NCI-H2029 treated with DMSO at 0.1 percent for 48 hours (cell line): ENCODE measurements around the gene ASB4.
A peak's percentile ranks its signal among the peaks of the same experiment; 100 is the strongest.
"Not testable (repeated sequence)": the region's sequence is repeated elsewhere in the genome, so short reads cannot be mapped to it uniquely, and the experiment has no call there.

Experiments
- DNase-seq: peaks from one replicate; lab custom pipeline; 2025; lab: John Stamatoyannopoulos, UW

ASB4 gene, protein sequence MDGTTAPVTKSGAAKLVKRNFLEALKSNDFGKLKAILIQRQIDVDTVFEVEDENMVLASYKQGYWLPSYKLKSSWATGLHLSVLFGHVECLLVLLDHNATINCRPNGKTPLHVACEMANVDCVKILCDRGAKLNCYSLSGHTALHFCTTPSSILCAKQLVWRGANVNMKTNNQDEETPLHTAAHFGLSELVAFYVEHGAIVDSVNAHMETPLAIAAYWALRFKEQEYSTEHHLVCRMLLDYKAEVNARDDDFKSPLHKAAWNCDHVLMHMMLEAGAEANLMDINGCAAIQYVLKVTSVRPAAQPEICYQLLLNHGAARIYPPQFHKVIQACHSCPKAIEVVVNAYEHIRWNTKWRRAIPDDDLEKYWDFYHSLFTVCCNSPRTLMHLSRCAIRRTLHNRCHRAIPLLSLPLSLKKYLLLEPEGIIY

DNA sequence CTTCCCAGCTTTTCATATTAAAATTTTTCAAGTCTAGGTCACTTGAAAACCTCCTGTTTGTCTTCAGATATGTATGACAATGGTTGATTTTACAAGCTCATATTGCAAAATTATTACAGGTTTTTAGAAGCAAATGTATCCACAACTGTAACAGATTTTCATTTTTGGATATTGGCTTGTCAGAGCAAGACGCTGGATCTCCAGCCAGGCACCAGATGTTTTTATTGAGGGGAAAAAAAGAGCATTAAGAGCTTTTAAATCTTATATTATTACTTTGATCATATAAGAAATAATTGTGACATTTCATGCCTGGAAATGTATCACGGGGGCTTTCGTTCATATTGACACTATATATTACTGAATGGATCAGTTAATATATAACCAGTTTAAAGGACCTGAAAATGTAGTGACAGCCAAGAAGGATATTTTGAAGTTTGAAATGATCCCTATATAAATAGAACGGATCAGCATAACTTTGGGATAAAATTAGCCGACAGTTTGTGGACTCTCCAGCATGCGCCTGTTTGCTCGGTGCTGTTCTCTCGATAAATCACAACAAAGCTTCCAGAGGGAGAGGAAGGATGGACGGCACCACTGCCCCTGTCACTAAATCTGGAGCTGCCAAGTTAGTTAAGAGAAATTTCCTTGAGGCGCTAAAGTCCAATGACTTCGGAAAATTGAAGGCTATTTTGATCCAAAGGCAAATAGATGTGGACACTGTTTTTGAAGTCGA is at the start of gene ASB4:
ASB4 (plus strand) TSS at position 553 of the 733 bp plus-strand sequence; CDS start at position 582, 29 bp downstream.
- no peak for DNase-seq

DNA sequence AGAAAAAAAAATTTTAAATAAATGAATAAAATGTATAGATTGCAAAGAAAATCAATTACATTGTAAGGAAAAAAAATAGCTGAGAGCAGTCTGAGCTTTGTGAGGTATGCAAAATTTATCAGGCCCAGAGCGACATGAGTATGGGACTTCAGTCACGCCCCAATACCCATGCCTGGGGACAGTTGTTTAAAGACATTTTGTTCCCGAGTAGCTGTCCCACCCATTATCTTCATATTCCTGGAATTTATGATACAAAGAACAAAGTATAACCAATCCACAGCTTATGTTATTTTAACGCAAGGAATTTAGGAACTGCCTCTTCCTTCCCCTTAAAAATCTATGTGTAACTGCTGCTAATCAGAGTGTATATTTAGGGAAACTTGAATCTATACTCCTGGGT is 49.3 kb upstream of the ASB4 start:
- DNase-seq: no peak

GRCh38 chr7:95440394-95441038 is 45.2 kb upstream of the ASB4 start:
- DNase-seq: no peak

GRCh38 chr7:95441042-95441823 is 44.5 kb upstream of the ASB4 start:
- DNase-seq: no peak

- no peak for DNase-seq
Observed at GRCh38 chr7:95444796-95445195, 40.9 kb upstream of the ASB4 start.

- DNase-seq: no peak
Observed at GRCh38 chr7:95446618-95447017, 39.1 kb upstream of the ASB4 start.

- no peak for DNase-seq
Observed at GRCh38 chr7:95454438-95455045, 31.2 kb upstream of the ASB4 start.

DNA sequence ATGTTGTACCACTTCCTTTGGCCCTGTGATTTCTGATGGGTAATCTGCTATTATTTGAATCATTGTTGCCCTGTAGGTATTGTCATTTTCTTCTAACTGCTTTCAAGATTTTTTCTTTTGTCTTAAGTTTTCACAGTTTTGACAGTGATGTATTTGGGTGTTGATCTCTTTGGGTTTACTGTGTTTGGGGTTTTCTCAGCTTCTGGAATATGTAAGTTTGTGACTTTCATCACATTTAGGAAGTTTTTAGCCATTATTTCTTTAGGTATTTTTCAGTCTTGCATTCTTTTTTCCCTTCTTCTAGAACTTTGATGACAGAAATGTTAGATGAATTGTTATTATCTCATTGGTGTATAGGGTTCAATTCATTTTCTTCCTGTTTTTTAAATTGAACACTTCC is 27.8 kb upstream of the ASB4 start:
- DNase-seq: no peak

- DNase-seq: not testable (repeated sequence)
Observed at GRCh38 chr7:95460653-95461052, 25.1 kb upstream of the ASB4 start.

GRCh38 chr7:95467912-95468607 is 17.7 kb upstream of the ASB4 start:
- no peak for DNase-seq

GRCh38 chr7:95469187-95469586 is 16.6 kb upstream of the ASB4 start:
- no peak for DNase-seq

DNA sequence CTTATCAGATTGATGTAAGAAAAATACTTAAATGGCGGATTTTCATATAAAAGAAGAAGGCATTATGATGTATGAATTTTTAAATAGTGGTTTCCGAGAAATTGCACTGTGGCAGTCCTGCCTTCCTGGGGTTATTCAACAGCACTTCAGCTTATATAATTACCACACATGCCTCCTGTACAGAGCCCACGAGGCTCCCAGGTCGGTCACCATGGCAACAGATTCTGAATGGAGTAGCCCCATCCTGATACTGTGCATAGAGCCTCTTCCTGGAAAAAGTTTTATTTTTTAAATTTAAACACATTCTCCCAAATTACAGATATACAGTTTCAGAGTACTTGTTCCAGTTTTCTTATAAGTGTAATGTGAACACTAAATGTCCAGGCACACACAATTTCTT is 15.9 kb upstream of the ASB4 start:
- DNase-seq: peak; percentile 75

GRCh38 chr7:95470452-95470851 is 15.3 kb upstream of the ASB4 start:
- peak; percentile 47 for DNase-seq

GRCh38 chr7:95471071-95471470 is 14.7 kb upstream of the ASB4 start:
- peak; percentile 6 for DNase-seq

GRCh38 chr7:95472581-95473161 is 13.1 kb upstream of the ASB4 start:
- peak; percentile 32 for DNase-seq

- DNase-seq: peak; percentile 32
Observed at GRCh38 chr7:95473276-95473985, 12.3 kb upstream of the ASB4 start.

DNA sequence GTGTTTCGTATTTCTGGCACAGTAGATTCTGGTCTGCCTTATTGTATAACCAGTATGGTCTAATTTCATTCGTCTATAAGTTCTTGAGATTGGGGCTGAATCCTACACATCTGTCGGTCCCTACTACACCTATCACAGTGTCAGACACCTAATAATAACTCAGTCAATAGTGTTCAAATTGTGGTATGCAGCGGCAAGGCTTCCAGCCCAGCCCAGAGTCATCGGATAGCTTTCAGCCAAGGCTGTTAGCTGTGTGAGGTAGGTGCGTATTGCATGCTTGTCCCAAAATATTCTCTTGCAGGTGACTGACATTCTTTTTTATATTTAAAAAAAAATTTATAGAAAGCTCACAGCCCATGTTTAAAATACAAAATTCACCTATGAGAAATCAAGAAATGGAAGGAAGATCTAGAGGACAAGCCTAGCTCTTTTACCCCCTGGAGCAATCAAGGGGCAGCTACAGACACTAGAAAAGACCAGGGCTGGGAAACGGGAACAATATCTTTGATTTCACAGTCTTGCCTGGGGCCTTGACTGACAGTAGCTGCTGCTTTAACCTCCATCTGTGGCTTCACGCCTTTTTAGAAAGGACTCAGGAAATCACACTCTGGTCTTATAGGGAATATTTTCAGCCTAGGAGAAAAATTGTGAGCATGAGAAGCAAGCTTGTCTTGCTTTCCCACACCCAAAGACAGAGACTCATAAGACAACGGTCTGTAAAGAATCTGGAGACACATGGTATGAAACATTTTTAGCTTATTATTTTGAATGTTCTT is 9.5 kb upstream of the ASB4 start:
- DNase-seq: no peak

DNA sequence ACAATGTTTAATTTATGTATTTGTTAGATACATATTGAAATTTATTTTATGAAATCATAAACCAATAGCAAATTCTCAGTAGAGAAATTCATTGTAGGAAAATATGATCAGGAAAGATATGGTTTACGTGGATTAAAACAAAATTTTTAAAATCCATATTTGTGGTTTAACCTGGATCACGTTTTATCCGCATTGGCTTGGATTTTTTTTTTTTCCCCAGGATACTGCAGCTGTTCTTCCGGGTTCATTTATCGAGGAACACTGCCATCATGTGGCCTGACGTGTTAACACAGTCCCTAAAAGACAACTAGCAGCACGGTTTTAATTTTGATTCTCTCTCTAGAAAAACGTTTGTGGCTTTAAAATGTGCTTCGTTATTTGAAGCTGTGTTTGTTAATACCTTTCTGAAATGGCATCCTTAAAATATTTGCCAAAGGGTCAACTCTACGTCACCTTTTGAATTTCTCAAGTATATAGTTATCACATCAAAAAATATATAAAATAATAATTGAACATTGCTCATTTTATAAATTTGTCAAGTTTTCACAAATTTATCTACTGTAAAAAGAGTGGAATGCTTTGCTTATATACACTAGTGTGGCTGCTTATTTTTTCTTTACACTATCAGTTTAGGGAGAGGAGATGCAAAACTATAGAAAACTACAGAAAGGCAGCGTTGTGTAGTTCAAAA is 8.7 kb upstream of the ASB4 start:
- peak; percentile 74 for DNase-seq
